GM12892 (cell line): Measurements from ENCODE around the gene SLC7A8.

Experiments
- DNase-seq: peaks from one replicate; pipeline ENCODE4 v3.0.0; 2011; ENCODE audit not compliant: insufficient read length
- FAIRE-seq: peaks from 2 replicates; lab custom pipeline; 2011; peaks lifted over from hg19 to GRCh38; lab: Jason Lieb, UNC
- POLR2A ChIP-seq: IDR thresholded peaks from 2 replicates; pipeline ENCODE4 v1.6.1; 2011; ENCODE audit warnings: low read depth, low read length, control low read depth
- POLR2AphosphoS5 ChIP-seq: IDR thresholded peaks from 2 replicates; pipeline ENCODE4 v1.6.1; 2011; ENCODE audit warnings: low read depth, low read length, control low read depth
- TAF1 ChIP-seq: IDR thresholded peaks from 2 replicates; pipeline ENCODE4 v1.6.1; 2011; ENCODE audit warnings: low read depth, mild to moderate bottlenecking, control low read depth, low read length, borderline replicate concordance

The SLC7A8 gene

GRCh38 chr14:23139874-23140273 is 43.6 kb downstream of the SLC7A8 start:
- TF ChIP-seq TAF1 = no peak
- FAIRE-seq (no peak), DNase-seq (no peak)

GRCh38 chr14:23137813-23138535 is 45.5 kb downstream of the SLC7A8 start:
- FAIRE-seq (no peak), DNase-seq (no peak)
- TF ChIP-seq TAF1 = no peak
- no peak for TF ChIP-seq POLR2A
- TF ChIP-seq POLR2AphosphoS5 = no peak

- no peak for DNase-seq
- FAIRE-seq = no peak
- no peak for TF ChIP-seq POLR2A
- TF ChIP-seq TAF1 = no peak
- TF ChIP-seq POLR2AphosphoS5 = no peak
These were observed 46.2 kb downstream of the SLC7A8 start for GRCh38 chr14:23137192-23137812.

GRCh38 chr14:23136566-23137133 is 46.8 kb downstream of the SLC7A8 start:
- no peak for FAIRE-seq
- no peak for TF ChIP-seq TAF1
- TF ChIP-seq POLR2AphosphoS5 = no peak
- TF ChIP-seq POLR2A = no peak
- DNase-seq = no peak

GRCh38 chr14:23132970-23133369 is 50.5 kb downstream of the SLC7A8 start:
- TF ChIP-seq TAF1 (no peak), POLR2AphosphoS5 (no peak), POLR2A (no peak)
- FAIRE-seq (no peak), DNase-seq (no peak)

GRCh38 chr14:23131482-23131881 is 52.0 kb downstream of the SLC7A8 start:
- DNase-seq = no peak
- FAIRE-seq = no peak
- TF ChIP-seq POLR2AphosphoS5 (no peak), POLR2A (no peak)

- no peak for FAIRE-seq
- no peak for DNase-seq
- TF ChIP-seq POLR2AphosphoS5 (no peak), TAF1 (no peak), POLR2A (no peak)
These were observed 52.6 kb downstream of the SLC7A8 start for GRCh38 chr14:23130871-23131270.

DNA sequence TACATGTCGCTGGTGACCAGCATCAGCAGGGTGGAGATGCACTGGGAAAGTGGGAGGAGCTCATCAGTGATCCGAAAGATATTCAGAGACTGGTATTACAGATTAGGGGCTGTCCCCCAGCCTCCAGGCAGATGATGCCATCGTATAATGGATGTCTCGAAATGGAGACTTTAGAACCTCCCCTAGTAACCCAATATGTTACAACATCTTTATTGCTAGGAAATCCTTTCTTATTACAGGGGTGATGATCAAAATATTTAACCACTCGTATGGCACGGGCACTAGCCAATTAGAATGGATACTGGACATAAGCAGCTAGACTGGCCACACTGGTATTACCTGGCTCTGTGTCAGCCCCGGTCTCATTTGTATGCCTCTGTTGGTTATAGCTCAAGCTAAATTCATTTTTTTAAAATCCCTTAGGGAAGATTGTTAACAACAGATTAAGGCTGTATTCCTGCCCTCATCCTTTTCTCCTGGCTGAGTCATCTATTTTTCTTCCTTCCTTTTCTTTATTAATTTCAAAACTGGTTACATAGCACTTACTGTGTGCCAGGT is 53.6 kb downstream of the SLC7A8 start:
- TF ChIP-seq POLR2AphosphoS5 (no peak), TAF1 (no peak), POLR2A (no peak)
- no peak for DNase-seq
- FAIRE-seq = no peak

- no peak for TF ChIP-seq POLR2AphosphoS5
- no peak for TF ChIP-seq TAF1
- TF ChIP-seq POLR2A = no peak
- DNase-seq = no peak
- FAIRE-seq = no peak
These were observed 54.3 kb downstream of the SLC7A8 start for GRCh38 chr14:23128969-23129758.

- FAIRE-seq (no peak), DNase-seq (no peak)
- no peak for TF ChIP-seq POLR2AphosphoS5
These were observed 55.6 kb downstream of the SLC7A8 start for GRCh38 chr14:23127861-23128260.

- TF ChIP-seq TAF1 = no peak
- no peak for TF ChIP-seq POLR2AphosphoS5
- no peak for TF ChIP-seq POLR2A
- DNase-seq = no peak
- FAIRE-seq = no peak
These were observed 56.7 kb downstream of the SLC7A8 start for GRCh38 chr14:23126548-23127278.
